Omental fat pad (tissue), 4 donors: Measurements from ENCODE around the gene PPP6R2. TPM values are rescaled to one million over a fixed set of nuclear protein-coding genes. Genes with fewer than 3 reads are reported as not detected.

Experiments
- ATAC-seq: fragments of 150-250 bp; one replicate; pipeline ENCODE4 v1.9.1; 2016; ENCODE audit warnings: mild to moderate bottlenecking, moderate library complexity; ENCODE audit not compliant: low FRiP score
- DNase-seq: peaks from one replicate; pipeline ENCODE4 v3.0.0-alpha.2; 2019; ENCODE audit warnings: low spot score
- total RNA-seq, 4 donors: library from RNA; depleted of rRNA; stranded (reverse); fragments of >200 nt; gene quantifications; one replicate each; pipeline ENCODE4 v1.1.0, GENCODE V29; 2016
- TF ChIP-seq, protein P1 (sequence below), 3 donors: fragments of 450-650 bp; IDR thresholded peaks; one replicate each; pipeline ENCODE4 v1.5.1; 2016 to 2017; ENCODE audit warnings: antibody characterized with exemption in 3 of 3, mild to moderate bottlenecking in 3 of 3, moderate library complexity in 2 of 3

The PPP6R2 gene
- total RNA-seq, 4 donors from 2014 or later: 35.6 to 64.6 (median 41.7) TPM

DNA sequence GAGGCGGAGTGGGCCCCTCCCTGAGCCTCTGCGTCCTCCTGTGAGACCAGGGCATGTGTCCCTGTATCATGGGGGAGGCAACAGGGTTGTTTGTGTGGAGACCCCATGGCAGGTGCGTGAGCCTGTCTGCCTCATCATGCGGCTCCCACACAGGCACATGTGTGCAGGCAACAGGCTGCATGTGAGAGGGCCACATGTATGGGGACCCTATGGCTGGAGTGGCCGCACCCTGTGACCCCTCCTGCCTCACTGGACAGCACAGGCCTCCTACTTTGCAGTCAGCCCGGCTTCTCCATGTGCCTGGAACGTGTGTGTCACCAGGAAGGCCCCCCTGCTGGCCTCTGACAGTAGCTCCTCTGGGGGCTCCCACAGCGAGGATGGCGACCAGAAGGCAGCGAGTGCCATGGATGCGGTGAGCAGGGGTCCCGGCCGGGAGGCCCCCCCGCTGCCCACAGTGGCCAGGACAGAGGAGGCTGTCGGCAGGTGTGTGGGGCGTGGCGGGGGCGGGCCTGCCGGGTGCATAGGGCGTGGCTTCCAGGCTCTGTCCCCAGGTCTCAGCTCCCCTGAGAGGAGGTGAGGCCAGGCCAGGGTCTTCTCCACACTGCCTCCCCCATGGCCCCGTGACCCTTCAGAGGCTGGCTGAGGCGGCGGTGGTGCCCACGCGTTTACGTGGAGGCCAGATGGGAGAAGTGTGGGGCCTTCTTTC, 97.6 kb downstream of the PPP6R2 start:
- TF ChIP-seq, protein P1, sequence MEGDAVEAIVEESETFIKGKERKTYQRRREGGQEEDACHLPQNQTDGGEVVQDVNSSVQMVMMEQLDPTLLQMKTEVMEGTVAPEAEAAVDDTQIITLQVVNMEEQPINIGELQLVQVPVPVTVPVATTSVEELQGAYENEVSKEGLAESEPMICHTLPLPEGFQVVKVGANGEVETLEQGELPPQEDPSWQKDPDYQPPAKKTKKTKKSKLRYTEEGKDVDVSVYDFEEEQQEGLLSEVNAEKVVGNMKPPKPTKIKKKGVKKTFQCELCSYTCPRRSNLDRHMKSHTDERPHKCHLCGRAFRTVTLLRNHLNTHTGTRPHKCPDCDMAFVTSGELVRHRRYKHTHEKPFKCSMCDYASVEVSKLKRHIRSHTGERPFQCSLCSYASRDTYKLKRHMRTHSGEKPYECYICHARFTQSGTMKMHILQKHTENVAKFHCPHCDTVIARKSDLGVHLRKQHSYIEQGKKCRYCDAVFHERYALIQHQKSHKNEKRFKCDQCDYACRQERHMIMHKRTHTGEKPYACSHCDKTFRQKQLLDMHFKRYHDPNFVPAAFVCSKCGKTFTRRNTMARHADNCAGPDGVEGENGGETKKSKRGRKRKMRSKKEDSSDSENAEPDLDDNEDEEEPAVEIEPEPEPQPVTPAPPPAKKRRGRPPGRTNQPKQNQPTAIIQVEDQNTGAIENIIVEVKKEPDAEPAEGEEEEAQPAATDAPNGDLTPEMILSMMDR (IDR thresholded peaks at IDR 0.05): no peak
- no peak for ATAC-seq
- no peak for DNase-seq

DNA sequence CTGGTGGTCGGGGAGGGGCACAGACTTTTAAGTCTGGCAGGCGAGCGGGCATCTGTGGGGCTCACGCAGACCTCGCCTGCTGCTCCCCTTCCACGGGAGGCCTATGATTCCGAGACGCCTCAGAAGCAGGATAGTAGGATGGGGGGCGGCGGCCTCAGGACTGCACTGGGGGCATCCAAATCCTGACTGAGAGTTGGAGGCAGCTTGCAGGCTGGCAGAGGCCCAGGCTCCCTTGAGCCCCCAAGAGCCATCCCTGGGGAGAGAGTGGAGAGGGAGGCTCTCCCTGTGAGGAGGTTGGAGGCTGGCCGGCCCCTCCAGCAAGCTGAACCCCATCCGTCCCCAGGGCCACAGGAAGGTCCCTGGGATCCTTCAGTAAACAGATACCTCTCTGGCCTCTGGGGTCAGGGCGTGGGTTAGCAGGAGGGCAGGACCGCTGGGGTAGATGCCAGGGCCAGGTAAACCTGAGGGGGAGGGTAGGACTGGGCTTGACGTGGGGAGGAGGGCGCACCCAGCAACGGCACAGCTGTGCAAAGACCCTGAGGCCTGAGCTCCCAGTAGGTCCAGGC, 98.4 kb downstream of the PPP6R2 start:
- TF ChIP-seq, protein P1 (IDR thresholded peaks at IDR 0.05): no peak
- no peak for DNase-seq
- ATAC-seq: no peak

DNA sequence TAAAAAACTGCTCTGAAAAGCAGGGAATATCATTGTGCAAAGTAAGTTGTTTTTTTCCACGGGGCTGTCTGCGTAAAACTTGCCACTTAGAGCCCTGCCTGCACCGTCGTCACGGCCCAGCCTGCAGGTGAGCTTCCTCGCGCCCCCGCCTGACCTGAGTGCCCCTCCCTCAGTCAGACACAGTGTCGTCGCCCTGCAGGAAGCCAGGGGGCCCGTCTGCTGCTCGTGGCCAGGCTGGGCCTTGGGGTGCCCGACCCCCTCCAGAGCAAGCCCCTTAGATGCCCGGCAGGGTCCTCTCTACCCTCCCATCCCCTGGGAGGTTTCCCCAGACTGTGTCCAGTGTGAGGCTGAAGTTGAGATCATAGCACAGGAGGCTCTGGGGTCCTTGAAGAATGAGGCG, 100.1 kb downstream of the PPP6R2 start:
- no peak for ATAC-seq
- TF ChIP-seq, protein P1 (IDR thresholded peaks at IDR 0.05): no peak
- no peak for DNase-seq

DNA sequence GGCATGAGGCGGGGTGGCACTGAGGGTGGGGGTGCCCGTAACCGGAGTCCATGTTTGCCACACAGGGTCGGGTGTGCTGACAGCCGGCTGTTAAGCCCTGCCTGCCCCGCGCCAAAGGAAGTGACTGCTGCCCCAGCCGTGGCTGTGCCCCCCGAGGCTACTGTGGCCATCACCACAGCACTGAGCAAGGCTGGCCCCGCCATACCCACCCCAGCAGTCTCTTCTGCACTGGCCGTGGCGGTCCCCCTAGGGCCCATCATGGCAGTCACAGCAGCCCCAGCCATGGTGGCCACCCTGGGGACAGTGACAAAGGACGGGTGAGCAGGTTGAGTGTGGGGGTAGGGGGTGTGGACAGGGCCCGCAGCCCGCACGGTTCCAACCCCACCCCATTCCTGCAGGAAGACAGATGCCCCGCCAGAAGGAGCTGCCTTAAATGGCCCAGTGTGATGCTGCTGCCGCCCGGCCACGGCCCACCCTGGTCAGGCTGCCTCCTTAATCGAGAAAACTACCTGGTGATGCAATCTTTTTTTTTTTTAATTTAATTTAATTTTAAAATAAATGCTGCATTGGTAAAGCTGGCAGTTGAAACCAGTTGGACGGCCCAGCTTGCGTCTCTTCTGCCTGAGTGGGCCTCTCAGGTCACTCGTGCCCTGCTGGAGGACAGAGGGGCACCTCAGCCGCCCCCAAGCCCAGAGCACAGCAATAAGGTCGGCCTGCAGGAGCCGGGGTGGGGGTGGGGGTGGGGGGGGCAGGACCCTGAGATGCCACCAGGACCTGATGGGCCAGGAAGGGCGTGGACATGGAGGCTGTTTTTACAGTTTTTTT, 100.9 kb downstream of the PPP6R2 start:
- peak; percentile 4 for ATAC-seq
- no peak for DNase-seq

DNA sequence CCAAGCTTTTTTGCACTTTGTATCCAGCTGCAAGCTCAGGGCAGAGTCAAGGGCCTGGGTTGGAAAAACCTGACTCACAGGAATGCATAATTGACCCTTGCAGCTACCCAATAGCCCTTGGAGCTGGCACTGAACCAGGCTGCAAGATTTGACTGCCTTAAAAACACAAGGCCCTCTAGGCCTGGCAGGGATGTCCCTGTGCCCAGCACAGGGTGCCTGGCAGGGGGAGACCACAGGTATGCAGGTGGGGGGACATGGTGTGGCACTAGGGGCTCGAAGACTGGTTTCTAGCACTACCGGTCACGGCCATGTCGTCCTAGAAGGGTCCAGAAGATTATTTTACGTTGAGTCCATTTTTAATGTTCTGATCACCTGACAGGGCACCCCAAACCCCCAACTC, 101.5 kb downstream of the PPP6R2 start:
- ATAC-seq: no peak
- TF ChIP-seq, protein P1 (IDR thresholded peaks at IDR 0.05): no peak
- no peak for DNase-seq

More for the DNA sequence above, 100.9 kb downstream of the PPP6R2 start:
- TF ChIP-seq, protein P1 (IDR thresholded peaks at IDR 0.05): no peak

DNA sequence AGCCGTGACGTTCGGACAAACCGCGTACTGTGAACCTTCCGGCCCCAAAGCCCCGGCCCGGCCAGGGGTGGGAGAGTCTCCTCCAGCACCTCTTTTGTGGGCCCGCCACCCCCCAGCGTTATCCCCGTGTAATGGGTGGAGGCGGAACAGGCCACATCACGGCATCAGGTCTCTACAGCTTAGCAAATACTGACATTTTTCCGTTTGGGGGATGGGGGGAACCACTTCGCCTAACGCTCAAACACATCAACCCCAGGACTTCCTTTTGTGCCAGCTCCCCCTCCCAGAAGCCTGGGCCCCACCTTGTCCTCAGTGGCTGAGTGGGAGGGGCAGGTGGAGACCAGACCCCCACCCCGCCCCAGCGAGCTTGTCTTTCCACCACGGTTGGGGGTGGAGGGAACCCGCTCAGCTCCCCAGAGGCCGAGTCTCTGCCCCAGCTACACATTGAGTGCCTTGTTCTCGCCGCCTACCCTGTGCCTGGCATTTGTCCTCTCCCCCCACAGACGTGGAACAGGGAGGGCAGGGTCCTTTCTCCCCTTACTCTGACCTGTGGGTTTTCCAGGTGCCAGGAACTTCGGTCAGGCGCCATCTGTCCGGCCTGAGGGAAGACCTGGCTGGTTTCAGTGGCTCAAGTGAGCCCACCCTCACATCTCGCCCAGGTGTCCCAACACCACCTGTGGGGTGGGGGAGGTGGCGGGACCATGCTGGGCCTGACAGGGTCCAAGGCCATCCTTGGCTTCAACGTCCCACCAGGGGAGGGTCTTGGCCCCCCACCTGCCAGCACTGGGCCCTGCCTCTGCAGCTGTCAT, 102.1 kb downstream of the PPP6R2 start:
- DNase-seq (no peak), ATAC-seq (no peak)
- TF ChIP-seq, protein P1 (IDR thresholded peaks at IDR 0.05): no peak
